ENCODE results near the gene OGDH. TPM values are rescaled to one million over a fixed set of nuclear protein-coding genes. Genes with fewer than 3 reads are reported as not detected.
"Not testable (repeated sequence)": the region's sequence is repeated elsewhere in the genome, so short reads cannot be mapped to it uniquely, and the experiment has no call there.

Gene OGDH
- total and polyA plus RNA-seq, 2 donors, result 20.7 to 26.9 TPM

- no peak overlapping the region for H3K4me3 ChIP-seq (ENCODE audit: low read length in 2 of 2)
- no peak overlapping the region for H3K27ac ChIP-seq (ENCODE audit: low read depth in 1 of 2, low read length in 1 of 2)
- H3K36me3 ChIP-seq (ENCODE audit: control insufficient read depth in 2 of 2, insufficient read depth in 2 of 2, low read length in 1 of 2), result no peaks in the 10 kb centered on the region
- no peak for DNase-seq (ENCODE audit: low read depth in 6 of 9, low spot score in 9 of 9)
- H3K9me3 ChIP-seq (ENCODE audit: control insufficient read depth in 2 of 2, insufficient read depth in 1 of 2, low read length in 1 of 2), result no peaks in the 10 kb centered on the region
- no peaks in the 10 kb centered on the region for H3K4me1 ChIP-seq (ENCODE audit: control insufficient read depth in 2 of 2, insufficient read depth in 2 of 2, low read length in 2 of 2)
- 87% methylated on average over 5 of the region's 5 CpGs for WGBS
- H3K27me3 ChIP-seq (ENCODE audit: control insufficient read depth in 2 of 2, insufficient read depth in 1 of 2, low read length in 1 of 2), result peaks cover 0 to 5% of the 10 kb centered on the region in 2 donors
These were observed 10.3 kb upstream of the OGDH start for GRCh38 chr7:44595934-44596635.

GRCh38 chr7:44597181-44597580 is 9.2 kb upstream of the OGDH start:
- peaks cover 0 to 11% of the 10 kb centered on the region in 2 donors for H3K27me3 ChIP-seq (ENCODE audit: control insufficient read depth in 2 of 2, insufficient read depth in 1 of 2, low read length in 1 of 2)
- WGBS, result 95% methylated on average over 8 of the region's 8 CpGs
- not testable (repeated sequence) for H3K36me3 ChIP-seq (ENCODE audit: control insufficient read depth in 2 of 2, insufficient read depth in 2 of 2, low read length in 1 of 2); H3K4me3 ChIP-seq (ENCODE audit: low read length in 2 of 2); DNase-seq (ENCODE audit: low read depth in 6 of 9, low spot score in 9 of 9); H3K4me1 ChIP-seq (ENCODE audit: control insufficient read depth in 2 of 2, insufficient read depth in 2 of 2, low read length in 2 of 2); H3K9me3 ChIP-seq (ENCODE audit: control insufficient read depth in 2 of 2, insufficient read depth in 1 of 2, low read length in 1 of 2); H3K27ac ChIP-seq (ENCODE audit: low read depth in 1 of 2, low read length in 1 of 2)

GRCh38 chr7:44599222-44599621 is 7.2 kb upstream of the OGDH start:
- no peak overlapping the region for H3K4me3 ChIP-seq (ENCODE audit: low read length in 2 of 2)

GRCh38 chr7:44602576-44602910 is 3.9 kb upstream of the OGDH start:
- Histone ChIP-seq H3K9me3 (ENCODE audit: control insufficient read depth in 2 of 2, insufficient read depth in 1 of 2, low read length in 1 of 2) (no peaks in the 10 kb centered on the region), H3K27me3 (ENCODE audit: control insufficient read depth in 2 of 2, insufficient read depth in 1 of 2, low read length in 1 of 2) (peaks cover 0 to 35% of the 10 kb centered on the region in 2 donors), H3K4me3 (ENCODE audit: low read length in 2 of 2) (no peak overlapping the region), H3K36me3 (ENCODE audit: control insufficient read depth in 2 of 2, insufficient read depth in 2 of 2, low read length in 1 of 2) (no peaks in the 10 kb centered on the region), H3K4me1 (ENCODE audit: control insufficient read depth in 2 of 2, insufficient read depth in 2 of 2, low read length in 2 of 2) (peaks cover 10 to 14% of the 10 kb centered on the region in 2 donors), H3K27ac (ENCODE audit: low read depth in 1 of 2, low read length in 1 of 2) (no peak overlapping the region)
- 79% methylated on average over 1 of the region's 1 CpG for WGBS
- DNase-seq (ENCODE audit: low read depth in 6 of 9, low spot score in 9 of 9), result no peak

More at GRCh38 chr7:44599222-44599621, 7.2 kb upstream of the OGDH start:
- H3K36me3 ChIP-seq (ENCODE audit: control insufficient read depth in 2 of 2, insufficient read depth in 2 of 2, low read length in 1 of 2), result no peaks in the 10 kb centered on the region
- H3K4me1 ChIP-seq (ENCODE audit: control insufficient read depth in 2 of 2, insufficient read depth in 2 of 2, low read length in 2 of 2), result no peaks in the 10 kb centered on the region
- WGBS, result 93% methylated on average over 3 of the region's 3 CpGs
- DNase-seq (ENCODE audit: low read depth in 6 of 9, low spot score in 9 of 9), result no peak
- H3K27me3 ChIP-seq (ENCODE audit: control insufficient read depth in 2 of 2, insufficient read depth in 1 of 2, low read length in 1 of 2), result peaks cover 0 to 26% of the 10 kb centered on the region in 2 donors
- H3K27ac ChIP-seq (ENCODE audit: low read depth in 1 of 2, low read length in 1 of 2), result no peak overlapping the region
- H3K9me3 ChIP-seq (ENCODE audit: control insufficient read depth in 2 of 2, insufficient read depth in 1 of 2, low read length in 1 of 2), result no peaks in the 10 kb centered on the region

- 86% methylated on average over 6 of the region's 6 CpGs for WGBS
- Histone ChIP-seq H3K4me3 (ENCODE audit: low read length in 2 of 2) (no peak overlapping the region), H3K36me3 (ENCODE audit: control insufficient read depth in 2 of 2, insufficient read depth in 2 of 2, low read length in 1 of 2) (no peaks in the 10 kb centered on the region), H3K4me1 (ENCODE audit: control insufficient read depth in 2 of 2, insufficient read depth in 2 of 2, low read length in 2 of 2) (peaks cover 11 to 20% of the 10 kb centered on the region in 2 donors), H3K27ac (ENCODE audit: low read depth in 1 of 2, low read length in 1 of 2) (no peak overlapping the region), H3K27me3 (ENCODE audit: control insufficient read depth in 2 of 2, insufficient read depth in 1 of 2, low read length in 1 of 2) (peaks cover 0 to 35% of the 10 kb centered on the region in 2 donors), H3K9me3 (ENCODE audit: control insufficient read depth in 2 of 2, insufficient read depth in 1 of 2, low read length in 1 of 2) (no peaks in the 10 kb centered on the region)
- no peak for DNase-seq (ENCODE audit: low read depth in 6 of 9, low spot score in 9 of 9)
These were observed 3.2 kb upstream of the OGDH start for GRCh38 chr7:44603193-44603592.

GRCh38 chr7:44604941-44605340 is 1.5 kb upstream of the OGDH start:
- no peak overlapping the region for H3K4me3 ChIP-seq (ENCODE audit: low read length in 2 of 2)
- no peaks in the 10 kb centered on the region for H3K36me3 ChIP-seq (ENCODE audit: control insufficient read depth in 2 of 2, insufficient read depth in 2 of 2, low read length in 1 of 2)
- WGBS, result 87% methylated on average over 2 of the region's 2 CpGs
- peaks cover 15 to 20% of the 10 kb centered on the region in 2 donors for H3K4me1 ChIP-seq (ENCODE audit: control insufficient read depth in 2 of 2, insufficient read depth in 2 of 2, low read length in 2 of 2)
- H3K27me3 ChIP-seq (ENCODE audit: control insufficient read depth in 2 of 2, insufficient read depth in 1 of 2, low read length in 1 of 2), result peaks cover 0 to 34% of the 10 kb centered on the region in 2 donors
- no peak overlapping the region for H3K27ac ChIP-seq (ENCODE audit: low read depth in 1 of 2, low read length in 1 of 2)
- H3K9me3 ChIP-seq (ENCODE audit: control insufficient read depth in 2 of 2, insufficient read depth in 1 of 2, low read length in 1 of 2), result no peaks in the 10 kb centered on the region
- no peak for DNase-seq (ENCODE audit: low read depth in 6 of 9, low spot score in 9 of 9)

- DNase-seq (ENCODE audit: low read depth in 6 of 9, low spot score in 9 of 9), result no peak
- Histone ChIP-seq H3K4me1 (ENCODE audit: control insufficient read depth in 2 of 2, insufficient read depth in 2 of 2, low read length in 2 of 2) (peaks cover 15 to 20% of the 10 kb centered on the region in 2 donors), H3K4me3 (ENCODE audit: low read length in 2 of 2) (peak overlapping the region; percentile 83 to 99), H3K27me3 (ENCODE audit: control insufficient read depth in 2 of 2, insufficient read depth in 1 of 2, low read length in 1 of 2) (peaks cover 0 to 24% of the 10 kb centered on the region in 2 donors), H3K36me3 (ENCODE audit: control insufficient read depth in 2 of 2, insufficient read depth in 2 of 2, low read length in 1 of 2) (no peaks in the 10 kb centered on the region), H3K9me3 (ENCODE audit: control insufficient read depth in 2 of 2, insufficient read depth in 1 of 2, low read length in 1 of 2) (no peaks in the 10 kb centered on the region), H3K27ac (ENCODE audit: low read depth in 1 of 2, low read length in 1 of 2) (peak overlapping the region; percentile 89 to 99)
- WGBS, result 50% methylated on average over 35 of the region's 35 CpGs
These were observed 978 bp downstream of the OGDH start for GRCh38 chr7:44607141-44608068.

GRCh38 chr7:44608916-44609648 is 2.7 kb downstream of the OGDH start:
- H3K4me3 ChIP-seq (ENCODE audit: low read length in 2 of 2), result no peak overlapping the region
- H3K4me1 ChIP-seq (ENCODE audit: control insufficient read depth in 2 of 2, insufficient read depth in 2 of 2, low read length in 2 of 2), result peaks cover 15 to 20% of the 10 kb centered on the region in 2 donors
- 48% methylated on average over 14 of the region's 14 CpGs for WGBS
- H3K9me3 ChIP-seq (ENCODE audit: control insufficient read depth in 2 of 2, insufficient read depth in 1 of 2, low read length in 1 of 2), result no peaks in the 10 kb centered on the region
- no peak overlapping the region for H3K27ac ChIP-seq (ENCODE audit: low read depth in 1 of 2, low read length in 1 of 2)
- no peak for DNase-seq (ENCODE audit: low read depth in 6 of 9, low spot score in 9 of 9)
- H3K27me3 ChIP-seq (ENCODE audit: control insufficient read depth in 2 of 2, insufficient read depth in 1 of 2, low read length in 1 of 2), result peaks cover 0 to 9% of the 10 kb centered on the region in 2 donors
- no peaks in the 10 kb centered on the region for H3K36me3 ChIP-seq (ENCODE audit: control insufficient read depth in 2 of 2, insufficient read depth in 2 of 2, low read length in 1 of 2)
